Esophagus squamous epithelium (tissue), 4 donors: ENCODE results near the gene STMN1.

Source experiments
- POLR2A ChIP-seq, 4 donors: fragments of 450-650 bp; IDR thresholded peaks; one replicate each; pipeline ENCODE4 v1.6.1; 2017; ENCODE audit warnings: antibody characterized with exemption in 4 of 4, mild to moderate bottlenecking in 4 of 4, moderate library complexity in 3 of 4
- TF ChIP-seq, protein P1 (sequence below), 6 experiments: fragments of 450-650 bp in 4 of 6; fragments of 200-600 bp in 2 of 6; sonication (generic) in 2 of 6; IDR thresholded peaks; one replicate each; pipeline ENCODE4 v1.5.1; 2016 to 2019; ENCODE audit warnings: antibody characterized with exemption in 6 of 6, mild to moderate bottlenecking in 4 of 6, moderate library complexity in 4 of 6

DNA sequence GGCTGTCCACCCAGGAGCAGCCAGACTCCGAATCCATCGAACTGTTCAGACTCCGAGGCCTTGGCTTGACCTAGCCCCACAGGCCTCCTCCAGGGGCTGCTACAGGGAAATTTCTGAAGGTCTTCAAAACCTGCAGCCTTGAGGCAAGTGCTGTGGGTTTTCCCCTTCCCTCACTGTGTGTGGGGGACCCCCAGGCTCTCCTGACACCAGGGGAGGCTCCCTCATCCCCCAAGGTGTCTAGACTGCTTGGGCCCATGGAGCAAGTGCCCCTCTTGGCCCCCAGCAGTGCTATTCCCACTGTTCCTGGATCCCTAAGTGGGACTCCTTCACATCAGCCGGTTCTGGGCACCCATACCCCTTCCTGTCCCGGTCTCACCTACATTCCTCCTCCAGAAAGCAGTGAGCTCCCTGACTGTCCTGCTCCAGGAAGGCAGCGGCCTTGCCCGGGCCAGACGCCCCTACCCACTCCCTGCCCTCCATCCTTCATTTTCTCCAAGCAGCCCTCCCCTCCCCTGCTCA, 31.5 kb downstream of the STMN1 start:
- TF ChIP-seq, protein P1, sequence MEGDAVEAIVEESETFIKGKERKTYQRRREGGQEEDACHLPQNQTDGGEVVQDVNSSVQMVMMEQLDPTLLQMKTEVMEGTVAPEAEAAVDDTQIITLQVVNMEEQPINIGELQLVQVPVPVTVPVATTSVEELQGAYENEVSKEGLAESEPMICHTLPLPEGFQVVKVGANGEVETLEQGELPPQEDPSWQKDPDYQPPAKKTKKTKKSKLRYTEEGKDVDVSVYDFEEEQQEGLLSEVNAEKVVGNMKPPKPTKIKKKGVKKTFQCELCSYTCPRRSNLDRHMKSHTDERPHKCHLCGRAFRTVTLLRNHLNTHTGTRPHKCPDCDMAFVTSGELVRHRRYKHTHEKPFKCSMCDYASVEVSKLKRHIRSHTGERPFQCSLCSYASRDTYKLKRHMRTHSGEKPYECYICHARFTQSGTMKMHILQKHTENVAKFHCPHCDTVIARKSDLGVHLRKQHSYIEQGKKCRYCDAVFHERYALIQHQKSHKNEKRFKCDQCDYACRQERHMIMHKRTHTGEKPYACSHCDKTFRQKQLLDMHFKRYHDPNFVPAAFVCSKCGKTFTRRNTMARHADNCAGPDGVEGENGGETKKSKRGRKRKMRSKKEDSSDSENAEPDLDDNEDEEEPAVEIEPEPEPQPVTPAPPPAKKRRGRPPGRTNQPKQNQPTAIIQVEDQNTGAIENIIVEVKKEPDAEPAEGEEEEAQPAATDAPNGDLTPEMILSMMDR (IDR thresholded peaks at IDR 0.05), result no peak
- no peak for TF ChIP-seq POLR2A (IDR thresholded peaks at IDR 0.05)
